NCI-H226 (cell line): ENCODE measurements around the gene KRTAP12-1.

ENCODE experiments used
- DNase-seq: peaks from one replicate; pipeline ENCODE4 v3.0.0-alpha.2; 2015

KRTAP12-1 gene, protein sequence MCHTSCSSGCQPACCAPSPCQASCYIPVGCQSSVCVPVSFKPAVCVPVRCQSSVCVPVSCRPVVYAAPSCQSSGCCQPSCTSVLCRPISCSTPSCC

DNA sequence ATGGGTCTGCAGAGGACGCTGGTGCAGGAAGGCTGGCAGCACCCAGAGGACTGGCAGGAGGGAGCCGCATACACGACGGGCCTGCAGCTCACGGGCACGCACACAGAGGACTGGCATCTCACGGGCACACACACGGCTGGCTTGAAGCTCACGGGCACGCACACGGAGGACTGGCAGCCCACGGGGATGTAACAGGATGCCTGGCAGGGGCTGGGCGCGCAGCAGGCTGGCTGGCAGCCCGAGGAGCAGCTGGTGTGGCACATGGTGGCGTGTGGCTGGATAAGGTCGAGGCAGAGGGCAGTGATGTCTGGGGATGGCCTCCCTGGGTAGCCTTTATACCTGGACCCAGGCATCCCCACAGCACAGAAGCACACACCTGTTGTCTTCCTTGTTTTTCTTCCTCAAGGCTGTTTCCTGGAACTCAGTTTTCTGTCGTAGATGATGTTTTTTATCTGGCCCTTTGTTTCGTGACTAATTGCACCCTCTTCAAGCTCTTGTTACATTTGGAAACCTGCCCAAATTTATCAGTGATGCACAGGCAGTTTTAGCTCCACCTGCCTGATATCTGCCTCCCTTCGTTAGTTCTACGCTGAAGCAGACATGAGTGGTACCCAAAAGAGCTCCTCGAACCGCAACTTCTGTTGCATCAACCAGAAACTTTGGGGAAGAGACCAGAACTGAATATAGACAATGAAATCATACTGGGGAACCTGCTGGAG lies at the start of gene KRTAP12-1:
KRTAP12-1 (minus strand) TSS at position 303 of the 719 bp plus-strand sequence; CDS start at position 263, 40 bp downstream.
- no peak for DNase-seq

DNA sequence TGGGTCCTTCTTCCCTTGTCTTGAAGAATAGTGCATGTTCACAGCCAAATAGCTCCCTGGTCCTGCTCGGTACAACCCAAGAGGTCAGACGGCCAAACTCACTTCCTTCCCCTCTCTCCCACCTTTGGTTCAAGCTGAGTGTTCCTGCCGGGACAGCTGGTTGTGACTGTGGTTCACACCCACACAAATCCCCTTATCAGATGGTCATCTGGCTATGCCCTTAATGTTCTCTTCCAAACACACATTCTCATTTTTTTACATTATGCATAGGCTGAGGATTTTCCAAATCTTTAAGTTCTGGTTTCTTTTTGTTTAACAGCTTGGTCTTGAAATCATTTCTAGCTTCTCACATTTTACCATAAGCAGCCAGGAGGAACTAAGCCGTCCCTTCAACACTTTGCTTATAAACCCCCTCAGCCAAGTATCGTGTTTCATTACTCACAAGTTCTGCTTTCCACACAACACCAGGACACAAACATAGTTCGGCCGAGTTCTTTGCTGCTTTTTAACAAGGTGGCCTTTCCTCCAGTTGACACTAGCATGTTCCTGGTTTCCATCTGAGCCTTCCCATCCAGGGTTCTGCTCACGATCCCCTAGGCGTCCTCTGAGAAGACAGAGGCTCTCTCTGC lies 49.1 kb upstream of the KRTAP12-1 start:
- DNase-seq = no peak

DNA sequence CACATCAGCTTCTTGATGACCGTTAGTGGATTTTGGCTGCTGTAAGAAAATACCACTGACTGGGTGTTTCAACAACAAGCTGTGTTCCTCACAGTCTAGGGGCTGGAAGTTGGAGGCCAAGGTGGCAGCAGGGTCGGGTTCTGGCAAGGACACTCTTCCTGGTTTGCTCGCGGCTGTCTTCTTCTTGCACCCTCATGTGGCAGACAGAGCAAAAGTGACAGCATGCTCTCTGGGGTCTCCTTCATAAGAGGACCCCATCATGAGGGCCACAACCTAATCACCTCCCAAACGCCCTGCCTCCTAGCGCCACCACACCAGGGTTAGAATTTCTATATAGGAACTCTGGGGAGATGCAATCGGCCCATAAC lies 48.0 kb upstream of the KRTAP12-1 start:
- no peak for DNase-seq

DNA sequence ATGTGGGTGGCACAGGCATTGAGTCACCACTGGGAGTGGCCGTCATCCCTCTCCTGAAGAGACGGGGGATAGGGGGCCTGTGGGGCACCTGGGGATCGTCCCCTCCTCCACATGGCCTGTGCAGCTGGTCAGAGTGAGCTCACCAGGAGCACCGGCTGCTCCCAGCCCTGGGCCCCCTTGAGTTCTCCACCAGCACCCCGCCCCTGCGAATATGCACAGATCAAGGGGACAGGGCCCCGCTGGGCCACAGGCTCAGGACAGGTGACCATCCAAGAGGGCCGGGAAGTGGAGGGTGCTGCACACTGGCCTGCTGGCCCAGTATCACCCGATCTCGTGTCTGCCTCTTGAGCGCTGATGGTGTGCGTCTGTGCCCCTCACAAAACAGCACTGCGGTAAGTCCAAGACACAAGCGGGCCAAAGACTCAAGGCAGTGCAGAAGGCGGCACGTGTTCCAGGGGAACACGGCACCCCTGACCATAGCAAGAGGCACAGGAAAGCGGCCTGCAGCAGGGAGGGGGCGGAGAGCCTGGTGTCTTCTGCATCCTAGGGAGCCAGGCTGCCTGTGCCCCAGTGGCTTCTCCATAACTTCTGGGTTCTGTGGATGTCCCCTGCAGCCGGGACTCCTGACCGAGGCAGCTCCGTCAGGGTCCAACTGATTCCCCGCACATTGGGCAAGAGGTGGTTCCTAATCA lies 47.5 kb upstream of the KRTAP12-1 start:
- DNase-seq = no peak

DNA sequence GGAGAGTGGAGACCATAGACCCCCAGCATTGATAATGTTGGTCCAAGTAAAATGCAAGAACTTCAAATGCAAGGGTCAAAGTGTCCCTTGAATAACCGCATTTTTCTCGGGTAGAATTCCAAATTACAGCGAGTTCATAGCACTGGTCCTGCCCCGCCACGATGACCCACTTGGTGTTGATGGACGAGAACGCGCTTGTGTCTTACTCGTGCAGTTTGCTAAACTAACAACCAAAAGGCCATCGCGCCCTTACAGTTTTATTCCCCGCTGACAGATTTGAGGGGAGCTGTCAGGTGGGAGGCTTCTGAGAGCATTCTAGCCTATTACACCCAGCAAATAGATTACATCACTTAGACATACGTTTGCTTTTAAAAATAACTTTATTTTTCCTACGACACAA lies 46.8 kb upstream of the KRTAP12-1 start:
- no peak for DNase-seq

DNA sequence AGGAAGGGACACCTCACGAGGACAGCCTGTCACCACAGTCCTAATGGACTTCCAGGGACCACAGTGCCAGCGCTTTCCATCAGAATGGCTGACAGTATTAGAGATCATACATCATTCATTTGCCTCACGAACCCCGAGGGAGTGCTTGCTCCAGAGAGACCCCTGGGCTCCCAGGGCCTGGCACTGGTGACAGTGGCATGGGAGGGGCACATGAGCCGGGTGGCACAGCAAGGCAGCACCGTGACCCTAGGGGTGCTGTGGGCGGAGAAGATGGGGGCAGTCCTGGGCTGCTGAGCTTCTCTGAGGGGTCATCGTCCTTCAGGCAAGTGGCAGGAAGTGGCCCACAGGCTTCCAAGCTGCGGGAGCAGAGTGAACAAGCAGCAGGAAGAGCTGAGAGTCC lies 45.8 kb upstream of the KRTAP12-1 start:
- DNase-seq = no peak

DNA sequence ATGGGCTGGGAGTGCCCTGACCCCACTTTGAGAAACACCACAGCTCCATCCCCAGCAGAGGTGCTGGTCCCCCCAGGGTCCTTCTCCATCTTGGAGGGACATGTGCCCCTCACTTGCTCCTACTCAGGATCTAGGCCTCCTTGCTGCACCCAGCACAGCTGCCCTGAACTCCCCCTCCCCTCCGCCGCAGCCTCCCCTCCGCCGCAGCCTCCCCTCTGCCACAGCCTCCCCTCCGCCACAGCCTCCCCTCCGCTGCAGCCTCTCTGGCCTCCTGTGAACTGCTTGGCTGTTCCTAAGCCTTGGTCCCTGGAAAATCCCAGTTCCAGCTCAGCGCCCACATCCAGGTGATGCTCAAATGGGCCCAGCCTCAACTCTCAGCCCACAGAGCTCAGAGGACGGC lies 45.4 kb upstream of the KRTAP12-1 start:
- DNase-seq = no peak

DNA sequence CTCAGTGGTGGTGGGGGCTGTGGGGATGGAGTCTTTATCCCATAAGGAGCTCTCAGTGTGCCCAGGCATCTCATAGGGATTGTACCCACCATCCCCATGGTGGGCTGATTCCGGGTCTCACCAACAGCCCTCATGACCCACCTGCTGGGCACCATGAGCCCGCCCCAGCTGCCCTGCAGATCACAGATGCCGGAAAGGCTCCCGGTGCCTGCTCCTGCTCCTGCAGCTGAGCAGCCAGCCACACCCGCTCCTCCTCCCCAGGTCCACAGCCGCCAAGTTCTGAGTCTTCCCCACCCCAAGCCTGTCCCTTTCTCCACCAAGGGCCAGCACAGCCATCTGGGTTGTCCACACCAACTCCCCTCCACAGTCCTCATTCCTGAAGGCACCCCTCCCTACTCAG lies 44.9 kb upstream of the KRTAP12-1 start:
- DNase-seq = no peak

DNA sequence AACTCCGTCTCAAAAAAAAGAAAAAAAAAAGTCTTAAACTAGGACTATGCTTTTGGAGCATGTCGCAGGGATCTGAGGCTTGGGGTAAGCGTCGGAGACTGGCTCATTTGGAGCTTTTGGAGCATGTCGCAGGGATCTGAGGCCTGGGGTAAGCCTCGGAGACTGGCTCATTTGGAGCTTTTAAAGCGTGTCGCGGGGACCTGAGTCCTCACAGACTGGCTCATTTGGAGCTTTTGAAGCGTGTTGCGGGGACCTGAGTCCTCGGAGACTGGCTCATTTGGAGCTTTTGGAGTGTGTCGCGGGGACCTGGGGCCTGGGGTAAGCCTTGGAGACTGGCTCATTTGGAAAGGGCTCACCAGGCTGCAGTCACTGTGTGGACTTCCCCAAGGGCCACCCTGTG lies 43.0 kb upstream of the KRTAP12-1 start:
- DNase-seq = no peak

DNA sequence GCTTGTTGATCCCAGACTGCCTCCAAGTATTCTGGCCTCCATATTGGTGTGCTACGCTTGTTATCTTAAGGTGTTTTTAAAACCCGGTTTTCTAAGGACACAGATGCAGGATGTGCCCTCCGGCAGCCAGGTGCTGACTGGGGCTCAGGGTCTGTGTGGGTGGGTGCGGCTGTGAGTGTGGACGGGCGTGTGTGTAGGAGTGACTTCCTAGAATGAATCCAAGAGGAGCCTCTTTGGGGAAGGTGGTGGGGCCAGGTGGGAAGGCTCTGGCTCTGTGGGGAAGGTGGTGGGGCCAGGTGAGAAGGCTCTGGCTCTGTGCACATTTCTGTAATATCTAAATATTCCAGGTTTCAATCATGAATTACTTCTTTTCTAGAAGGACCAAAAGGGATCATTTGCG lies 42.2 kb upstream of the KRTAP12-1 start:
- DNase-seq = no peak

DNA sequence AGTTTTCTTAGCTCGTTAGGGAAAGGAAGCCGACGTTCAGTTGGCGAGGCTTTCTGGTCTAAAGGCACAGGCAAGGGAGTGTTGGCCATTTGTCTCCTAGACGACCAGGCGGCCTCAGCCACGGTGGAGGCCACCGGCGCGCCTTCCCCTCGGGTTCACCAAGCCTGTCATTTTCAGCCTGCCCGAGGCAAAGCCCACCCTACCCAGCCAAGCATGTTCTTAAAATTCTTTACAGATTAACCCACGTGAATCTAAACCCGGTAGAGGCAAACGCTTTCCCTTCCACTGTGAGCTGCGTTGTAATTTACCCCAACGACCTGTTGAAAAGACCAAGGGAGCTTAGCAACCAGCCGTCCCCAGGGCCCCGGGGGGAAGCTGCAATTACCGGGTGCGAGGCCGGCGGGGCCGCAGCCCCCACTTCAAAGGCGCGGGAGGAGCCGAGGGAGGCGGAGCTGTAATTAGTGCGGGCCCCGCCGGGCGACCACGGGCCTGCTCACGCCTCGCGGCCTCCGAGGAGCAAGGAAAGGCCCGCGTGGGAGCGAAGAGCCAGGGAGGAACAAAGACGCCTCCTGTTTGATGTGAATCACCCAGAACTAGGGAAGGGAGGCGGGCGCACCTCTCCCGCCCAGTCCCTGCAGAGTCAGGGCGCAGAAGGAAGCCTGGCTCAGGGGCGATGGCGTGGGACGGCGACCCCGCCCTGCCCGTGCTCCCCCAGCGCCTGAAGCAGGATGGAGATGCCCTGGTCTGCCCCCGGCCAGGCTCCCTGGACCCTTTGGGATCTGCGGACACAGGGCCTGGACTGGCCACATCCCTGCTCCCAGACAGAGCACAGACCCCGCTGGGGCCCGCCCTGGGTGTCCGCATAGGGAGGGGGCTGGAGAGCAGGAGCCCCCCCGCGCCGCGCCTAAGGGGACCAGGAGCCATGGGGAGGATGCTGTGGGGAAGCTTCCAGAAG lies 41.5 kb upstream of the KRTAP12-1 start:
- no peak for DNase-seq

DNA sequence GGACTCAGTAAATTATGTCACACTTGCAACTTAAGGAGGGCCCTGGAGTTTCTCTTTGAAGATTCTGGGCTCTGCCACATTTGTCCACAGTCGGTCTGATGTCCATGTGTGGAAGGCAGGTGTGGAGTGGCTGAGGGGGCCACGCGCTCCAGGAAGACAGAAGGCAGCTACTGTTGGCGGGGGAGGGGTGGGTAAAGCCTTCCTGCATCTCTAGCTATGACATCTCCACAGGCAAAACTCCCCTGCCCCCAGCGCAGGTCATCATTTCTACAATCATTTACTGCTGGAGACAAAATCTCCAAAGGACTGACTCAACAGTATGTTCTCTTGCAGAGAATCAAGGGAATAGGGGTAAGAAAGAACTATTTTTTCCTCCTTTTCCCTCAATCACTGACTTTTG lies 40.8 kb upstream of the KRTAP12-1 start:
- no peak for DNase-seq

DNA sequence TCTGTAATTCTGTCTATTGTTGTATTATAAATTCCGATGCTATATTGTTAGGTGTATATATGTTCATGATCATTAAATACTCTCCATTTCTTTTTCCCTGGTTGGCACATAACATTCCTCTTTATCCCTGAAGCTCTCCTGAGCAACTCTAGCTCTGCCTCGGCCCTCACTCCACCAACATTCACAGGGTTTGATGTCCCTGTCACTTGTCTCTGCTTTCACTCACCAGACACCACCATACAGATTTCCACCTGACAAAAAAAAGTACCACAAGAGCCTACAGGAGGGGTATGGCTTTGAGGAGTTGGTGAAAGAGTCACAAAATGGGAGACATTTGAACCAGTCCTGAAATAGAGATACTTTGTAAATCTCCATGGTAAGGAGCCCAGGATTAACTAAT lies 38.2 kb upstream of the KRTAP12-1 start:
- DNase-seq = no peak

DNA sequence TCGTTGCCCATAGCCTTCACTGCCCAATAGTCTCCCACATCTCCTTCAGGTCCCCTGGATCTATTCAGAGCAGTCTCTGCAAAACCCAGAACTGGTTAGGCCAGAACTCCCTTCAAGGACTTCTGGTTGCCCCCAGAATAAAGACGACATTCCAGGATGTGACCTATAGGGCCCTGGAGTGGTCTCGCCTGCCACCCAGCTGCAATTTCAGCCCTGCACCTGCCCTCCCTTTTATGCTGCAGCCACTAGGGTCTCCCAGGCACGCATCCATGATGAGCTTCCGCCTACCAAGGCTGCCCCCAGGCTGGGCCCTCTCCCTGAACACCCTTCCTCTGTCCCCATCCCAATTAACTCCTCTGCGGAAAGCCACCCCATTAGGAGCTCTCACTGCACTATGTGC lies 36.6 kb upstream of the KRTAP12-1 start:
- no peak for DNase-seq

DNA sequence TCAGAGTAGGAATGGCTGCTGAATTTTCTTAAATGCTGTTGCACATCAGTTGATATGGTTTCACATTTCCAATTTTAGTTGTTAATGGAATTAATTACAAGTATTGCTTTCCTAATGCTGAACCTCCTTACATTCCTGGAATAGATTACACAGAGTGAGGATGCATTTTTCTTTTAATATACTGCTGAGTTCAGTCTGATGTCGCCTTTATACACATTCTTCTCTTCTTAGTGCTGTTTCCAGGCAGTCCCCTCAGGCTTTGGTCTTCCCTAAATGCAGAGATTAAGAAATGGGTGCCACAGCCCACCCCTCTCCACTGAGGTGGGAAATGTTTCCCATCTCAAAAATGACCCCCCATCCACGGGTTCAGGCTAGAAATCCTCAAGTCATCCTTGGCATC lies 36.1 kb upstream of the KRTAP12-1 start:
- DNase-seq = no peak

DNA sequence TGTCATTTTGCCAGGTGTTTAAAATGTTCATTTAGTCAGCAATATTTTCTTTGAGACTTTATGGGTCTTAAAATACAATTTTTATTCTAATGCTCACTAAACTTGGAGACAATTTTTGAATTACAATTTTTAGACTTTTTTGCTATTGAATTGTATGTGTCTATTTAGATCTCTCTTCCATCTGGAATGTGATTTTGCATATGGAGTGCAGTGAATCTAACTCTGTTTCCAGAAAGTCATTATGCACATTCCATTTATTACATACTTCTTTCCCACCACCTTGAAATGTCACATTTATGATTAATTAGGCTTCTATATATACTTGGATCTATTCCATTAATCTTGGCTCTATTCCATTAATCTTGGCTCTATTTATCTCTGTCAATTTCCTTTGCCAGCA lies 35.0 kb upstream of the KRTAP12-1 start:
- DNase-seq = peak; percentile 33

DNA sequence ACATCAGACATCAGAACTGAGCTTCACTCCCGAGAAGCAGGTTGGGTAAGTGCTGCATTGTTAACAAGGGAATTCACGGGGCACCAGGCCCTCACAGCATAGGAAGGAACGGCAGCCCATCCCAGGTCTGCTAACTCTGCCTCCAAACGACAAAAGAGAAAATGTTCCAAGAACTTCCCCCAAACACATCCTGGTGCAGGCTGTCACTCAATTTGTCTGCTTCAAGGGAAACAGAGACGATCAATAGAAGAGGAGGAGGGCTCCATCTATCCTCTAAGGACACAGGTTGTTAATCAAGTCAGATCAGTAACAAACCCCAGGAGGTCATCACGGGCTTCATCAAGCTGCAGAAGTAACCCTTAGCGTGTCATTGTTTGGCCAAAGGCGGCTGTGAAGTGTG lies 32.9 kb upstream of the KRTAP12-1 start:
- no peak for DNase-seq

DNA sequence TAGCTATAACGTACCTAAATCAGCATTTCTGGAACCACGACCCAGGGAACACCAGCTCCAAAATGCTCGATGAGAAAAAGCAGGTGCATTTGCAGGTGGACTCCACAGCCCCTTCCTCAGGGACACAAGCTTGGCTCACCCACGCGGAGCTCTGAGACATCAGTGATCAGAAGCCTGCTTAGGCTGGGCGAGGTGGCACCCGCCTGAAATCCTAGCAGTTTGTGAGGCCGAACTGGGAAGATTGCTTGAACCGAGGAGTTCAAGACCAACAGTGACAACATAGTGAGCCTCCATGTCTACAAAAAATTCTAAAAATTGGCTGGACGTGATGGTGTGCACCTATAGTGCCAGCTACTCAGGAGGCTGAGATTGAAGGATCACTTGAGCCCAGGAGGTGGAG lies 31.9 kb upstream of the KRTAP12-1 start:
- no peak for DNase-seq

DNA sequence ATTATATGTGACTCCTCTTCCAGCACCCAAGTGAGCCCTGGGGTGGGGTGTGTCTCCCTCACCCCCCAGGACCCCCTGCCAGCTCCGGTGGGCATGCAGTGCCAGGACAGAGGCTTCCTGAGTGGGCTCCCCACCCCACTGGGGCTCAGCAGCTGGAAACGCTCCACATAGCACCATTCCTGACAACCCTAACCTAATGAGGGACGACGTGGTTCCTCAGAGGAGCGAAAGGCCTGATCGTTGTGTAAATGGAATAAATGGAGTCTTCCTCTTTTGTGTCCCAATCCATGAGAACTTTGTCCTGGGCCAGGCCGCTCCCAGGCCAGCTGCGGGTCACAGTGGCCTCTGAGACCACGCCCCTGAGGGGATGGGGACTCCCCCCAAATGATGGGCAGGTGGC lies 31.2 kb upstream of the KRTAP12-1 start:
- no peak for DNase-seq

DNA sequence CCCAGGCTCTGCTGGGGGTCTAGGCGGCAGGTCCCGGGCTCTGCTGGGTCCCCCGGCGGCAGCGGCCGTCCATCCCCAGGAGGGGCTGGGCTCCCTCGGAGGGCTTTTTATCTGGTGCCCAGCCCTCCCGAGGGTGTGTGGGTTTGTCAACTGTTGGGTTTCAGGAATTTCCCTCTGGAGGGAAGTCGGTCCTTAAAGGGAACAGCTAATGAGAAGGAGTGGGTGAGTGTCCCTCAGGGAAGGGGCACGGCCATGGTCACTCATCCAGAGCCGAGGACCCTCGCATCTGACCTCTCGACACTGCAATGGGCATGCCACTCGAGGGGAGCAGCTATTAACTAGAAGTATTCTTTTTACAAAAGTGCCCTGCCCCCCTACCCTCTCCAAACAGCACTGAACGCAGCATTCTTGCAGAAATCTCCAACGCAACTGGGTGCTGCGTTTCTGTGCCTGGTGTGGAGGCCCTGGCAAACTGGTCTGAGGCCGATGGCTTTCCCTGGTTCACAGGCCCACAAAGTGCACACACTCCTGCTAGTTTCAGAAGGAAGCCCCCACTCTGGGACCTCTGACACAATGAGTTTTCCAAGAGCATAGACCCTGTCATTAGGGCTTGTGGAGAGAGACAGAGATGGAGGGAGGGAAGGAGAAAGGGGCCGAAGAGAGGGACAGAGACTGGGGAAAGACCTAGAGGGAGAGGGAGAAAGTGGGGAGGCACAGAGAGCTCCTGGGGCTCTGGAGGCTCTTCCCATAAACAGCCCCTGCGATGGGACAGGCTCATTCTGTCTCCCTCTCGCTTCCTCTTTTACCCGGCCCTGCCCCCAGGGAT lies 30.5 kb upstream of the KRTAP12-1 start:
- no peak for DNase-seq

DNA sequence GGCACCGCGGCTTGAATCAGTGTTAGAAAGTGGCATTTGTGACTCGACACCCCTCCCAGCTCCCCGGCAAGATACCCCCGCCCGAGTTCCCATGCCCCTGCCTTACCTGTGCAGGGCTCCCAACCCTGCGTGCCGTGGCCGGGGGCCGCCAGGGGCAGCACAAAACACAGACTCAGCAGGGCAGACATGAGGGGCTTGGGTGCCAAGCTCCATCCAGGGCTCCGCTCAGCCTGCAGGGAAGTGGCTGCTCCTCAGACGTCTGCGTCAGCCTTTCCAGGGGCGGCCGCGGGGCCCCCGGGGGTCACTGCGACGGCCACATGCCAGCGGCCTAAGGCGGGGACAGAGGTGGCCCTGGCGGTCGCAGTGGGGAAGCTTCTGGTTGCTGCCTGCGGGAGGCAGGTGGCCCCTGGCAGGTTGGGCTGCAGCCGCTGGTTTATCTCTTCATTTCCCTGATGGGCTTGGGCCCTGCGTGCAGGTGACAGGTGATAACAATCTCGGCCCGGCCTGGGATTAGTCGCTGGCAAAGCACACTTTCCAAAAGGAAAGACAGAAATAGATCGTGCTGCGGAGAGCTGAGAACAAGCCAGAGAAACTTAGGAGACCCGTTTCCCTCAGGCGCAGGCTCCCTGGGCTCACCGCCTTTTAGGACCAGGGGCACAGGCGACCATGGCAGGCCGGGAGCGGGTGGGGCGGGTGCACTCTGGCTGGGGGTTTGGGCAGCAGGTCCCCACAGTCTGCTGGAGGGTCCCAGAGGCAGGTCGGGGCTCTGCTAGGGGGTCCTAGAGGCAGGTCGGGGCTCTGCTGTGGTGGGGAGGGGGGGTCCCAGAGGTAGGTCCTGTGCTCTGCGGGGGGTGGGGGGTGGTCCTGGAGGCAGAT lies 29.6 kb upstream of the KRTAP12-1 start, which contains the start of gene TSPEAR:
TSPEAR (minus strand) TSS at position 246 of the 876 bp plus-strand sequence; CDS start at position 188, 58 bp downstream.
- no peak for DNase-seq
